B cell (primary cell): ENCODE results near the gene HECTD3. TPM values are rescaled to one million over a fixed set of nuclear protein-coding genes. Genes with fewer than 3 reads are reported as not detected.

Experiments used
- ATAC-seq: fragments of 200-7000 bp; cut with Tn5 transposase; one replicate; pipeline ENCODE4 v1.10.0; 2021; ENCODE audit warnings: low read depth, mild to moderate bottlenecking, moderate number of reproducible peaks, moderate library complexity
- CTCF ChIA-PET: fragments of 350-600 bp; sonication (Branson Sonifier 250); formaldehyde crosslinking; loops from one replicate; lab custom pipeline; 2021; ENCODE audit warnings: antibody characterized with exemption, inconsistent platforms; lab: Charles Lee
- POLR2A ChIA-PET: fragments of 350-600 bp; sonication (Branson Sonifier 250); formaldehyde crosslinking; loops from one replicate; lab custom pipeline; 2021; ENCODE audit warnings: antibody characterized with exemption; lab: Charles Lee
- DNase-seq: peaks from one replicate; pipeline ENCODE4 v3.0.0; 2013
- H2AFZ ChIP-seq: 2 replicates; pipeline ENCODE4 v1.6.1; 2012; ENCODE audit warnings: mild to moderate bottlenecking, low read depth, low read length; ENCODE audit not compliant: insufficient read depth, poor library complexity, severe bottlenecking
- H3K27ac ChIP-seq, 2 donors: 1 replicate in 1 of 2; 2 replicates in 1 of 2; pipeline ENCODE4 v1.5.1; 2012 to 2013; ENCODE audit warnings: low read length in 2 of 2, mild to moderate bottlenecking in 2 of 2, moderate library complexity in 1 of 2
- H3K27me3 ChIP-seq, 4 experiments: fragments of 200-600 bp in 1 of 4; sonication (generic) in 1 of 4; replicated peaks in 1 of 4; 1 replicate in 2 of 4; 2 replicates in 2 of 4; pipeline versions ENCODE4 v1.6.1 to v1.7.0; 2013 to 2016; ENCODE audit warnings: low read length in 3 of 4, mild to moderate bottlenecking in 2 of 4, mixed read lengths in 1 of 4, moderate library complexity in 1 of 4; ENCODE audit not compliant: insufficient read depth in 4 of 4, control insufficient read depth in 3 of 4; ENCODE audit errors: control extremely low read depth in 1 of 4
- H3K36me3 ChIP-seq, 2 experiments: replicated peaks in 1 of 2; 1 replicate in 1 of 2; 2 replicates in 1 of 2; pipeline versions ENCODE4 v1.6.1 to v1.7.1; 2013; ENCODE audit warnings: low read length in 1 of 2; ENCODE audit not compliant: insufficient read depth in 2 of 2, control insufficient read depth in 1 of 2; ENCODE audit errors: control extremely low read depth in 1 of 2, extremely low read depth in 1 of 2
- H3K4me1 ChIP-seq, 2 donors: fragments of 200-600 bp in 1 of 2; sonication (generic) in 1 of 2; 1 replicate in 1 of 2; 2 replicates in 1 of 2; pipeline versions ENCODE4 v1.5.1 to v1.6.1; 2013 to 2017; ENCODE audit warnings: low read length in 2 of 2; ENCODE audit not compliant: control insufficient read depth in 2 of 2, insufficient read depth in 2 of 2
- H3K4me2 ChIP-seq: replicated peaks from 2 replicates; pipeline ENCODE3; 2012; ENCODE audit warnings: mild to moderate bottlenecking, low read depth, low read length; ENCODE audit not compliant: poor library complexity, severe bottlenecking
- H3K4me3 ChIP-seq, 5 experiments: fragments of 200-600 bp in 1 of 5; sonication (generic) in 1 of 5; 1 replicate in 3 of 5; 2 replicates in 2 of 5; pipeline versions ENCODE4 v1.5.1 to v1.7.0; 2011 to 2016; ENCODE audit warnings: low read length in 4 of 5, mild to moderate bottlenecking in 4 of 5, low read depth in 2 of 5, control low read depth in 1 of 5, moderate library complexity in 1 of 5; ENCODE audit not compliant: insufficient read depth in 1 of 5; ENCODE audit errors: control extremely low read depth in 1 of 5, extremely low read depth in 1 of 5
- H3K79me2 ChIP-seq: fragments of 200-600 bp; sonication (generic); one replicate; pipeline ENCODE4 v1.6.0; 2016; ENCODE audit warnings: low read length; ENCODE audit not compliant: control insufficient read depth, insufficient read depth
- H3K9ac ChIP-seq: fragments of 200-600 bp; sonication (generic); 2 replicates; pipeline ENCODE4 v1.6.1; 2017; ENCODE audit warnings: mild to moderate bottlenecking, low read length, moderate library complexity
- H3K9me3 ChIP-seq, 3 donors: one replicate each; pipeline versions ENCODE4 v1.6.1 to v1.7.1; 2013; ENCODE audit warnings: low read length in 2 of 3; ENCODE audit not compliant: control insufficient read depth in 2 of 3, insufficient read depth in 1 of 3; ENCODE audit errors: control extremely low read depth in 1 of 3
- H4K20me1 ChIP-seq: 2 replicates; pipeline ENCODE4 v1.6.0; 2012; ENCODE audit warnings: mild to moderate bottlenecking, low read length; ENCODE audit not compliant: insufficient read depth, control insufficient read depth, poor library complexity, severe bottlenecking
- H3K27ac Mint-ChIP-seq: one replicate; pipeline ENCODE4 v1.8.0; 2021; ENCODE audit warnings: mixed read lengths
- H3K27me3 Mint-ChIP-seq: one replicate; pipeline ENCODE4 v1.8.0; 2021; ENCODE audit warnings: mixed read lengths
- H3K4me1 Mint-ChIP-seq: one replicate; pipeline ENCODE4 v1.8.0; 2021; ENCODE audit warnings: mixed read lengths
- H3K4me3 Mint-ChIP-seq: one replicate; pipeline ENCODE4 v1.8.0; 2021; ENCODE audit warnings: mixed read lengths
- H3K9me3 Mint-ChIP-seq: one replicate; pipeline ENCODE4 v1.8.0; 2022; ENCODE audit warnings: mixed read lengths; ENCODE audit not compliant: insufficient read depth
- CTCF ChIP-seq: fragments of 200-600 bp; IDR thresholded peaks from one replicate; pipeline ENCODE4 v1.8.0; 2022; ENCODE audit warnings: antibody characterized with exemption, mild to moderate bottlenecking
- EZH2 ChIP-seq: IDR thresholded peaks from 2 replicates; pipeline ENCODE4 v1.6.1; 2012; ENCODE audit warnings: borderline replicate concordance, low read depth, mild to moderate bottlenecking, moderate library complexity, low read length; ENCODE audit not compliant: insufficient read depth, poor library complexity, severe bottlenecking
- WGBS: methylation state at CpG from one replicate; pipeline ENCODE4 v1.1.5; 2013; ENCODE audit warnings: missing lambda C conversion rate; ENCODE audit not compliant: insufficient coverage; 5-methylcytosine and 5-hydroxymethylcytosine counted together
- intact Hi-C: fragments of 100-400 bp; cut with micrococcal nuclease; formaldehyde crosslinking; loops from one replicate; pipeline ENCODE4 v1.10.0; 2022
- polyA plus RNA-seq: library from polyadenylated mRNA; depleted of rRNA; stranded (reverse); fragments of >200 nt; gene quantifications from 2 replicates; pipeline ENCODE4 v1.2.3, GENCODE V29; 2012
- total RNA-seq, 2 donors: library from RNA; stranded (reverse); fragments of 120-200 nt in 1 of 2; gene quantifications; 1 replicate in 1 of 2; 2 replicates in 1 of 2; pipeline versions ENCODE4 v1.2.3 to v1.2.4, GENCODE V29; 2013 to 2022

The HECTD3 gene
- total and polyA plus RNA-seq, 2 donors (not counting 1 experiment from before 2014, with no cell fraction given), result 44.5 to 66.8 TPM

- Histone ChIP-seq H3K4me1 (peaks cover 8 to 9% of the 10 kb centered on the region in 2 donors), H3K27ac (no peak overlapping the region), H4K20me1 (no peaks in the 10 kb centered on the region), H3K9me3 (no peaks in the 10 kb centered on the region), H3K27me3 (no peaks in the 10 kb centered on the region), H3K9ac (no peak overlapping the region), H3K4me3 (no peak overlapping the region), H3K4me2 (no peak overlapping the region), H3K79me2 (peaks cover 19% of the 10 kb centered on the region), H2AFZ (no peak overlapping the region), H3K36me3 (peaks cover 1 to 4% of the 10 kb centered on the region in 2 experiments)
- Mint-ChIP-seq H3K27ac (no peak overlapping the region), H3K4me1 (peaks cover 10% of the 10 kb centered on the region), H3K4me3 (no peak overlapping the region), H3K27me3 (no peaks in the 10 kb centered on the region), H3K9me3 (no peaks in the 10 kb centered on the region)
- intact Hi-C loops, result no loop called here
- ATAC-seq (no peak), DNase-seq (no peak)
- ChIA-PET CTCF (interaction anchor here (0.7 kb wide), 1 partner anchor 330 kb away, joined by 3 read pairs; no protein-coding TSS in a partner anchor), POLR2A (no interaction called here)
- WGBS, result no CpG with 5 or more reads among the region's 4 CpGs
- TF ChIP-seq CTCF (no peak), EZH2 (no peak)
These were observed 40.8 kb downstream of the HECTD3 start for GRCh38 chr1:44970317-44970716.

GRCh38 chr1:44964396-44964795 is 46.7 kb downstream of the HECTD3 start:
- intact Hi-C loops, result no loop called here
- CTCF ChIA-PET, result interaction anchor here (0.5 to 0.7 kb wide), 2 partner anchors 42 to 170 kb away, joined by 3 to 7 read pairs; no protein-coding TSS in a partner anchor

More at GRCh38 chr1:44964396-44964795, 46.7 kb downstream of the HECTD3 start:
- DNase-seq, result no peak
- Mint-ChIP-seq H3K27ac (no peak overlapping the region), H3K9me3 (no peaks in the 10 kb centered on the region), H3K4me3 (no peak overlapping the region), H3K27me3 (no peaks in the 10 kb centered on the region), H3K4me1 (no peaks in the 10 kb centered on the region)
- Histone ChIP-seq H3K36me3 (peaks cover 0 to 5% of the 10 kb centered on the region in 2 experiments), H3K27ac (no peak overlapping the region), H3K27me3 (no peaks in the 10 kb centered on the region), H3K4me3 (no peak overlapping the region), H3K4me1 (no peaks in the 10 kb centered on the region), H3K9me3 (no peaks in the 10 kb centered on the region), H2AFZ (no peak overlapping the region), H3K4me2 (no peak overlapping the region), H3K9ac (no peak overlapping the region), H4K20me1 (no peaks in the 10 kb centered on the region), H3K79me2 (peaks cover 4% of the 10 kb centered on the region)
- TF ChIP-seq EZH2 (no peak), CTCF (no peak)
- no peak for ATAC-seq
- POLR2A ChIA-PET, result no interaction called here
- WGBS, result no CpG with 5 or more reads among the region's 1 CpG
